OCI-LY7 (cell line): ENCODE data around the gene MMP27. TPM values are rescaled to one million over a fixed set of nuclear protein-coding genes. Genes with fewer than 3 reads are reported as not detected.

Experiments used
- BruUV-seq: library from RNA; stranded (reverse); fragments of 400-500 nt; replicated peaks from 2 replicates; lab custom pipeline; 2021; lab: Mats Ljungman, UMichigan
- CTCF ChIA-PET: fragments of 300-600 bp; sonication (Branson Sonifier 250); formaldehyde crosslinking; loops from one replicate; lab custom pipeline; 2022; ENCODE audit warnings: antibody characterized with exemption; ENCODE audit not compliant: unreplicated experiment; lab: Charles Lee
- POLR2A ChIA-PET: fragments of 300-600 bp; sonication (Branson Sonifier 250); formaldehyde crosslinking; loops from one replicate; lab custom pipeline; 2022; ENCODE audit warnings: antibody characterized with exemption; lab: Charles Lee
- DNase-seq: peaks from one replicate; pipeline ENCODE4 v3.0.0-alpha.2; 2015; ENCODE audit warnings: low spot score
- H2AFZ ChIP-seq: fragments of 200-600 bp; sonication (generic), shearing (Covaris generic); 2 replicates; pipeline ENCODE4 v1.6.1; 2014; ENCODE audit warnings: mild to moderate bottlenecking, antibody characterized with exemption, low read length, moderate library complexity
- H3K27ac ChIP-seq: fragments of 200-600 bp; sonication (generic); 2 replicates; pipeline ENCODE4 v1.5.1; 2014; ENCODE audit warnings: mixed run types, low read depth, mild to moderate bottlenecking, moderate library complexity, low read length, inconsistent platforms; ENCODE audit not compliant: poor library complexity, severe bottlenecking
- H3K36me3 ChIP-seq: fragments of 200-600 bp; sonication (generic); 2 replicates; pipeline ENCODE4 v1.6.1; 2014; ENCODE audit warnings: mild to moderate bottlenecking, antibody characterized with exemption, low read length, moderate library complexity, mixed read lengths; ENCODE audit not compliant: insufficient read depth
- H3K4me1 ChIP-seq: fragments of 200-600 bp; sonication (generic); 2 replicates; pipeline ENCODE4 v1.5.1; 2014; ENCODE audit warnings: mild to moderate bottlenecking, low read length; ENCODE audit not compliant: insufficient read depth, poor library complexity, severe bottlenecking
- H3K4me2 ChIP-seq: fragments of 200-600 bp; sonication (generic); 2 replicates; pipeline ENCODE4 v1.6.1; 2014; ENCODE audit warnings: mild to moderate bottlenecking, low read length
- H3K4me3 ChIP-seq: fragments of 200-600 bp; sonication (generic); 2 replicates; pipeline ENCODE4 v1.5.1; 2014; ENCODE audit warnings: mild to moderate bottlenecking, low read depth, low read length; ENCODE audit not compliant: poor library complexity, severe bottlenecking
- H3K79me2 ChIP-seq: fragments of 200-600 bp; sonication (generic); 2 replicates; pipeline ENCODE4 v1.6.1; 2016; ENCODE audit warnings: low read depth, mild to moderate bottlenecking, low read length, moderate library complexity, mixed read lengths; ENCODE audit not compliant: insufficient read depth
- H3K9me2 ChIP-seq: fragments of 200-600 bp; sonication (generic); 2 replicates; pipeline ENCODE4 v1.6.1; 2016; ENCODE audit warnings: mild to moderate bottlenecking, low read length, mixed read lengths; ENCODE audit not compliant: insufficient read depth
- H3K9me3 ChIP-seq: fragments of 200-600 bp; sonication (generic); 2 replicates; pipeline ENCODE4 v1.6.1; 2014; ENCODE audit warnings: mild to moderate bottlenecking, mixed run types, low read length, mixed read lengths
- H4K20me1 ChIP-seq: fragments of 200-600 bp; sonication (generic); 2 replicates; pipeline ENCODE4 v1.6.1; 2014; ENCODE audit warnings: mild to moderate bottlenecking, antibody characterized with exemption, low read length, moderate library complexity, mixed read lengths; ENCODE audit not compliant: insufficient read depth
- CTCF ChIP-seq: fragments of 200-600 bp; sonication (generic); conservative IDR thresholded peaks from 2 replicates; pipeline ENCODE4 v1.5.1; 2014; ENCODE audit warnings: mild to moderate bottlenecking, antibody characterized with exemption, low read length, moderate library complexity, mixed read lengths
- EZH2phosphoT487 ChIP-seq: fragments of 200-600 bp; sonication (generic); IDR thresholded peaks from 2 replicates; pipeline ENCODE4 v1.6.1; 2018; ENCODE audit warnings: low read depth, borderline replicate concordance, mild to moderate bottlenecking, mixed run types, antibody characterized with exemption, low read length, moderate library complexity, mixed read lengths
- intact Hi-C: fragments of 100-400 bp; cut with micrococcal nuclease; formaldehyde crosslinking; loops from one replicate; pipeline ENCODE4 v1.10.0; 2022; ENCODE audit not compliant: unreplicated experiment
- total RNA-seq, 2 experiments: library from RNA; depleted of rRNA in 1 of 2; stranded (reverse); fragments of >200 nt in 1 of 2; shearing (Covaris generic) in 1 of 2; gene quantifications; 2 replicates each; pipeline ENCODE4 v1.2.3, GENCODE V29; 2014 to 2022

The MMP27 gene
- total RNA-seq, 2 experiments from 2014 or later = not detected

DNA sequence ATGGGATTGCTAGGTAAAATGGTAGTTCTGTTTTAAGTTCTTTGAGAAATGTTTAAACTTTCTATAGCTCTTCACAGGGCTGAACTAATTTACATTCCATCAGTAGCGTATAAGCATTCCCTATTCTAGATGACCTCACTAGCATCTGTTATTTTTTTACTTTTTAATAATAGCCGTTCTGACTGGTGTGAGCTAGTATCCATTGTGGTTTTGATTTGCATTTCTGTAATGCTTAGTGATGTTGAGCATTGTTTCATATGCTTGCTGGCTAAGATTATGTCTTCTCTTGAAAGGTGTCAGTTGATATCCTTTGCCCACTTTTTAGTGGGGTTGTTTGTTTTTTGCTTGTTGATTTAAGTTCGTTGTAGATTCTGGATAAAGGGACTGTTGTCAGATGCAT lies 35.9 kb downstream of the MMP27 start:
- ChIA-PET CTCF (no interaction called here), POLR2A (interaction anchor here (0.6 to 0.7 kb wide), 2 partner anchors 15 to 178 kb away, joined by 3 read pairs; no protein-coding TSS in a partner anchor)
- no peak overlapping the region for H3K27ac ChIP-seq
- no peak for DNase-seq
- BruUV-seq = no TSS peak
- TF ChIP-seq EZH2phosphoT487 (no peak), CTCF (no peak)
- H3K79me2 ChIP-seq = no peaks in the 10 kb centered on the region
- no peak overlapping the region for H3K4me2 ChIP-seq
- no peaks in the 10 kb centered on the region for H3K4me1 ChIP-seq
- H3K36me3 ChIP-seq = no peaks in the 10 kb centered on the region
- intact Hi-C loops = loop anchor here (5.0 kb wide), 2 partner anchors 172 to 382 kb away; no protein-coding TSS in a partner anchor
- no peak overlapping the region for H2AFZ ChIP-seq
- H4K20me1 ChIP-seq = no peaks in the 10 kb centered on the region
- no peak overlapping the region for H3K4me3 ChIP-seq
- H3K9me3 ChIP-seq = no peaks in the 10 kb centered on the region
- no peaks in the 10 kb centered on the region for H3K9me2 ChIP-seq

GRCh38 chr11:102666331-102666957 lies 39.1 kb downstream of the MMP27 start:
- ChIA-PET CTCF (interaction anchor here (1.2 to 1.7 kb wide), 3 partner anchors 12 to 324 kb away, joined by 4 to 8 read pairs (median 6); no protein-coding TSS in a partner anchor), POLR2A (interaction anchor here (0.6 to 0.9 kb wide), 4 partner anchors 13 to 601 kb away, joined by 3 to 4 read pairs (median 3); no protein-coding TSS in a partner anchor)
- Histone ChIP-seq H3K9me2 (no peaks in the 10 kb centered on the region), H2AFZ (no peak overlapping the region), H3K4me2 (no peak overlapping the region), H3K36me3 (no peaks in the 10 kb centered on the region), H4K20me1 (no peaks in the 10 kb centered on the region), H3K4me3 (no peak overlapping the region), H3K27ac (no peak overlapping the region), H3K79me2 (no peaks in the 10 kb centered on the region), H3K9me3 (no peaks in the 10 kb centered on the region), H3K4me1 (no peaks in the 10 kb centered on the region)
- BruUV-seq = no TSS peak
- TF ChIP-seq EZH2phosphoT487 = no peak
- TF ChIP-seq CTCF = peak; percentile 98
- intact Hi-C loops = loop anchor here (1.0 to 5.0 kb wide), 3 partner anchors 169 to 379 kb away; no protein-coding TSS in a partner anchor
- DNase-seq = peak; percentile 56
